ENCODE data around the gene NRXN3.

Gene NRXN3

DNA sequence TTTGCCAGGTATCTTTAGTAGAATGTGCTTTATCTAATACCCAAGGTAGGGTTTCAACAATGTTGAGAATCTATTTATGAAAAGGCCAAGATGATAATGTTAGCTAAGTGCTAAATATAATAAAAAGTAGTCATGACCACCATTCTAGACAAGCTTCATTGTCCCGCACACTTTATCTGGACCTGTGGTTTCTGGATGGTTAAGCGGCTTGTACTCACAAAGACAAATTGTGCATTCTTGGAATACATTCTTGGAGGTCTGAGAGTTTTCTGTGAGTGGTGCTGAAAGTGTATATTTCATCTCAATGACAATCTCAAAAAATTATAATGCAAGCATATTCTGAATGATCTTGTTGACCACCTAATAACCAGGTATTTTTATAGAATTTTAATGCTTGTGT, 1394.2 kb downstream of the NRXN3 start:
- DNase-seq (ENCODE audit: extremely low spot score): no peak
- TF ChIP-seq, protein P1, sequence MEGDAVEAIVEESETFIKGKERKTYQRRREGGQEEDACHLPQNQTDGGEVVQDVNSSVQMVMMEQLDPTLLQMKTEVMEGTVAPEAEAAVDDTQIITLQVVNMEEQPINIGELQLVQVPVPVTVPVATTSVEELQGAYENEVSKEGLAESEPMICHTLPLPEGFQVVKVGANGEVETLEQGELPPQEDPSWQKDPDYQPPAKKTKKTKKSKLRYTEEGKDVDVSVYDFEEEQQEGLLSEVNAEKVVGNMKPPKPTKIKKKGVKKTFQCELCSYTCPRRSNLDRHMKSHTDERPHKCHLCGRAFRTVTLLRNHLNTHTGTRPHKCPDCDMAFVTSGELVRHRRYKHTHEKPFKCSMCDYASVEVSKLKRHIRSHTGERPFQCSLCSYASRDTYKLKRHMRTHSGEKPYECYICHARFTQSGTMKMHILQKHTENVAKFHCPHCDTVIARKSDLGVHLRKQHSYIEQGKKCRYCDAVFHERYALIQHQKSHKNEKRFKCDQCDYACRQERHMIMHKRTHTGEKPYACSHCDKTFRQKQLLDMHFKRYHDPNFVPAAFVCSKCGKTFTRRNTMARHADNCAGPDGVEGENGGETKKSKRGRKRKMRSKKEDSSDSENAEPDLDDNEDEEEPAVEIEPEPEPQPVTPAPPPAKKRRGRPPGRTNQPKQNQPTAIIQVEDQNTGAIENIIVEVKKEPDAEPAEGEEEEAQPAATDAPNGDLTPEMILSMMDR (IDR thresholded peaks at IDR 0.05; ENCODE audit: control extremely low read depth, extremely low read depth, low read depth, missing control alignments): no peak
- ChIA-PET POLR2A (no interaction called here), CTCF (interaction anchor here (0.8 to 1.8 kb wide), 4 partner anchors 12 to 24 kb away, joined by 3 read pairs; no protein-coding TSS in a partner anchor)

DNA sequence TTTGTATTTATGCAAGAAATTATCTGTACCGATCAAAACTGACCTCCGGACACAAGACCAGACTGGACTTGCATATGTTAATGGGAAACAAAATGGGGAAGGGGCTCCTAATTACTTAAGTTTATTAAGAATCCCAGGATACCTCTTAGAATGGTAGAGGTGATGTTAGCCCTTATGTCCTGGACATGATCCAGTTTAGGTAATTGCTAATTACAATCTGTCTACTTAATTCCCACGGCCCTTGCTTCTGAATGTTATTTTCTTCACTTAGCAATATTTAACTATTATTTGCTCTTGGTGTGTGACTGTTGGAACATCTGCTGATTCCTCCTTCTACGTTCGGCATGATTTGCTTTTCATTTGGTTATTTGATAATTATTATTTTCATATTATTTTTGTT, 1397.1 kb downstream of the NRXN3 start:
- ChIA-PET CTCF (no interaction called here), POLR2A (interaction anchor here (0.5 kb wide), 1 partner anchor 37 kb away, joined by 3 read pairs; no protein-coding TSS in a partner anchor)
- DNase-seq (ENCODE audit: extremely low spot score): no peak
- TF ChIP-seq, protein P1 (IDR thresholded peaks at IDR 0.05; ENCODE audit: control extremely low read depth, extremely low read depth, low read depth, missing control alignments): no peak

DNA sequence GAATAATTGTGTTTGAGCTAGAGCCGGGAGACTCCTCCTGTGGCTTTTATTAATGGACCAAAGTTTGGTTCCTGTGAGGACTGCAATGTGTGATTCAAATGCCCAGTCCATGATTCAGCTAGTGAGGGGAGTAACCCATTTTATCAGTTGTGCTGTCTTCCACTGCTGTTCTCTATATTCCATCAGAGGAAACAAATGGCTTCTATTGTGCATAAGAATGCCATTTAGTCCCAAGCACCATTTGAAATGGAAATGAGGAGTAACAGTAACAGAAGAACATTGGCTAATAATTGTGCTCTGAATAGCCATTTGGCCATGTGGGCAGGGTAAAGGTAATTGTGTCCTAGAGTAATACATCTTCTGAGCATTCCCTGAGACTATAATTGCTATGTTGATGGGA, 1398.4 kb downstream of the NRXN3 start:
- ChIA-PET CTCF (no interaction called here), POLR2A (no interaction called here)
- no peak for DNase-seq (ENCODE audit: extremely low spot score)
- TF ChIP-seq, protein P1 (IDR thresholded peaks at IDR 0.05; ENCODE audit: control extremely low read depth, extremely low read depth, low read depth, missing control alignments): no peak

DNA sequence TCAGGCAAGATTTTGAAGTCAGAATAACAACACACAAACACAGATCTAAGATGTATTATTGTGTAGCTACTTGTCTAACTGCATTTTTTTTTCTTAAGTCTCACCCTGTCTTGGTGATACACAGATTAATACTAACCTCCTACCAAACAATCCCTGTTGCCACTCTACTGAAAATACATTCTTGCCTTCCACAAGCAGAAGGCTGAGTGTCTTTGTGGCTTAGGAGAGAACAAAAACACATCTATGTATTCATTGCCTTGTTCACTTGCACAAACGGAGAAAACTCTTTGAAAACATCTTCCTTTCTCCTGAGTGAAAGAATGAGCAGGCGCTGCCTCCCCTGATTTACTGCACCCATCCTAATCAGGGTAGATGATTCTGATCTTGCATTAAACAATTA, 1398.9 kb downstream of the NRXN3 start:
- TF ChIP-seq, protein P1 (IDR thresholded peaks at IDR 0.05; ENCODE audit: control extremely low read depth, extremely low read depth, low read depth, missing control alignments): no peak
- POLR2A ChIA-PET: no interaction called here
- DNase-seq (ENCODE audit: extremely low spot score): no peak
- CTCF ChIA-PET: no interaction called here

DNA sequence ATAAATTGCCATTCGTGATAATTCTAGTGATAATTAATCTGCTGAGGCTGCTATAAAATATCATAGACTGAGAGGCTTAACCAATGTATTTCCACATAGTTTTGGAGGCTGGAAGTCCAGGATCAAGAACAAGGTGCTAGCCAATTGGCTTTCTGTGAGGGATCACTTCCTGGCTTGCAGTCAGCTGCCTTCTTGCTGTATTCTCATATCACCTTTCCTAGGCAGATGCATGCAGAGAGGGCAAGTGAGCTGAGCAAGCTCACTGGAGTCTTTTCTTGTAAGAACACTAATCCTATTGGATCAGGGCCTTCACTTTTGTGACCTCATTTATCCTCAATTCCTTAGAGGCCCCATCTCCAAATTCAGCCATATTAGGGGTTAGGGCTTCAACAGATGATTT, 1400.5 kb downstream of the NRXN3 start:
- DNase-seq (ENCODE audit: extremely low spot score): no peak
- ChIA-PET POLR2A (no interaction called here), CTCF (no interaction called here)
- TF ChIP-seq, protein P1 (IDR thresholded peaks at IDR 0.05; ENCODE audit: control extremely low read depth, extremely low read depth, low read depth, missing control alignments): no peak

DNA sequence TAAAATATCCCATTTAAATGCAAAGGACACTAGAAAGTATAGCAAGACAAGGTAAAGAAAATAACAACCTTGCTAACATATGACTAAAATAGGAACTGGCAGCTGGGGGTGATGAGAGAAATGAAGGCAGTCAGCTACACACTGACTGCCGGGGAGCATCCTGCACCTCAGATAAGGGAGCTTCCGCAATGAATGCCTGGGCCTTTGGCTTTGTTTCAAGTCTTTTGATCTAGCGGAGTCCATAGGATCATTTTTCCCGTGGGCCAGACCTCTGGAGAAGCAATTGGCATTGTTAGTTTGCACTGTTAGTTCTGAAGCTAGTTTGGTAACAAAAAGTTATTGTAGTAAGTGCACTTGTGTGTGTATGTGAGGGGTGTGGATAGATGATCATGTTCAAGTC, 1401.2 kb downstream of the NRXN3 start:
- TF ChIP-seq, protein P1 (IDR thresholded peaks at IDR 0.05; ENCODE audit: control extremely low read depth, extremely low read depth, low read depth, missing control alignments): no peak
- POLR2A ChIA-PET: no interaction called here
- DNase-seq (ENCODE audit: extremely low spot score): no peak
- CTCF ChIA-PET: no interaction called here

DNA sequence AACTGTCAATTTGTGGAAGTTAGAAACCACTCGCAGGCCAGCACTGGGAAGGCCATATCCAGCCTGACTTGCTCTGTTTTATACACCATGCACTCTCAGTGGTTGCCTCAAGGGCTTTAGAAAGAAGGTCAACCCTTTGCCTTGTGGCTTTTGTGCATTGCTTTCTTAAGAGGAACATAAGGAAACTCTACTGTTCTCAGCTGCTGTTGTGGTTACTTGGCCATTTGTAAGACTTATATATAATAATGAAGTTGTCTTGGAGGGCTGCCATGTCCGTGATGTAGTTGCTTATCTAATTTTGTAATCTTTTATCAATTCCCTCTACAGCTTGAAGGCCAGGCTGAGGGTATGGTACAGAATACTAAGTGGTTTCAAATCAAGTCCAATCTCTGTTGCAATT, 1403.3 kb downstream of the NRXN3 start:
- TF ChIP-seq, protein P1 (IDR thresholded peaks at IDR 0.05; ENCODE audit: control extremely low read depth, extremely low read depth, low read depth, missing control alignments): no peak
- DNase-seq (ENCODE audit: extremely low spot score): no peak
- POLR2A ChIA-PET: no interaction called here
- CTCF ChIA-PET: no interaction called here
